WTC11 (cell line): ENCODE data around the gene TNK2. TPM values are rescaled to one million over a fixed set of nuclear protein-coding genes. Genes with fewer than 3 reads are reported as not detected.

ENCODE experiments used
- ATAC-seq: fragments of 200-7000 bp; cut with Tn5 transposase; 2 replicates; pipeline ENCODE4 v1.10.0; 2021; ENCODE audit warnings: mild to moderate bottlenecking, moderate library complexity
- CTCF ChIA-PET: fragments of 300-600 bp; sonication (Branson Sonifier 250); formaldehyde crosslinking; loops from one replicate; lab custom pipeline; 2021; ENCODE audit warnings: antibody characterized with exemption; lab: Charles Lee
- POLR2A ChIA-PET: fragments of 350-600 bp; sonication (Branson Sonifier 250); formaldehyde crosslinking; loops from one replicate; lab custom pipeline; 2021; ENCODE audit warnings: antibody characterized with exemption; lab: Charles Lee
- DNase-seq: peaks from one replicate; pipeline ENCODE4 v3.0.0; 2021; ENCODE audit warnings: low spot score
- H3K27ac Mint-ChIP-seq: 2 replicates; pipeline ENCODE4 v1.8.0; 2021; ENCODE audit warnings: mixed read lengths
- H3K27me3 Mint-ChIP-seq: 2 replicates; pipeline ENCODE4 v1.8.0; 2021; ENCODE audit warnings: low read depth, mild to moderate bottlenecking, moderate library complexity, mixed read lengths
- H3K36me3 Mint-ChIP-seq: 2 replicates; pipeline ENCODE4 v1.8.0; 2021; ENCODE audit warnings: mixed read lengths
- H3K4me1 Mint-ChIP-seq: 2 replicates; pipeline ENCODE4 v1.8.0; 2022; ENCODE audit warnings: mixed read lengths
- H3K4me3 Mint-ChIP-seq: 2 replicates; pipeline ENCODE4 v1.8.0; 2021; ENCODE audit warnings: mild to moderate bottlenecking, moderate library complexity, mixed read lengths
- H3K9me3 Mint-ChIP-seq: 2 replicates; pipeline ENCODE4 v1.8.0; 2021; ENCODE audit warnings: mixed read lengths
- ATF1 ChIP-seq: sonication (generic); formaldehyde crosslinking; IDR thresholded peaks from 2 replicates; pipeline ENCODE4 v1.8.1; 2023; ENCODE audit warnings: mild to moderate bottlenecking, moderate library complexity, missing genetic modification reagents
- FOXP1 ChIP-seq: sonication (generic); formaldehyde crosslinking; IDR thresholded peaks from 2 replicates; pipeline ENCODE4 v1.8.0; 2022; ENCODE audit warnings: missing genetic modification reagents, mild to moderate bottlenecking, moderate library complexity, borderline replicate concordance
- GRHL2 ChIP-seq: fragments of 250-450 bp; sonication (Bioruptor Pico); IDR thresholded peaks from 2 replicates; pipeline ENCODE4 v1.8.0; 2022; ENCODE audit warnings: mild to moderate bottlenecking, moderate library complexity; ENCODE audit not compliant: insufficient replicate concordance, severe bottlenecking
- GTF2I ChIP-seq: fragments of 250-450 bp; sonication (Bioruptor Pico); conservative IDR thresholded peaks from 2 replicates; pipeline ENCODE4 v1.4.0; 2021; ENCODE audit warnings: mild to moderate bottlenecking
- JAZF1 ChIP-seq: fragments of 250-450 bp; sonication (Bioruptor Pico); IDR thresholded peaks from 2 replicates; pipeline ENCODE4 v1.9.0; 2021; ENCODE audit warnings: moderate library complexity, mild to moderate bottlenecking, inconsistent platforms
- MLX ChIP-seq: sonication (generic); formaldehyde crosslinking; IDR thresholded peaks from 2 replicates; pipeline ENCODE4 v1.8.1; 2023; ENCODE audit warnings: mild to moderate bottlenecking, missing genetic modification reagents, moderate library complexity
- MXD4 ChIP-seq: fragments of 250-450 bp; sonication (Bioruptor Pico); IDR thresholded peaks from 2 replicates; pipeline ENCODE4 v1.8.0; 2021; ENCODE audit warnings: mild to moderate bottlenecking, moderate library complexity, borderline replicate concordance
- NR2C2 ChIP-seq: sonication (generic); formaldehyde crosslinking; IDR thresholded peaks from 2 replicates; pipeline ENCODE4 v1.8.0; 2022; ENCODE audit warnings: mild to moderate bottlenecking, missing genetic modification reagents
- PRDM15 ChIP-seq: sonication (generic); formaldehyde crosslinking; IDR thresholded peaks from 2 replicates; pipeline ENCODE4 v1.8.0; 2022; ENCODE audit warnings: missing genetic modification reagents
- RELA ChIP-seq: sonication (generic); formaldehyde crosslinking; IDR thresholded peaks from 2 replicates; pipeline ENCODE4 v1.8.1; 2022; ENCODE audit warnings: missing genetic modification reagents, mild to moderate bottlenecking, borderline replicate concordance
- RORB ChIP-seq: fragments of 250-450 bp; sonication (Bioruptor Pico); IDR thresholded peaks from 2 replicates; pipeline ENCODE4 v1.9.0; 2021; ENCODE audit warnings: mild to moderate bottlenecking
- SMAD4 ChIP-seq: sonication (generic); formaldehyde crosslinking; IDR thresholded peaks from 2 replicates; pipeline ENCODE4 v1.8.0; 2022; ENCODE audit warnings: mild to moderate bottlenecking, missing genetic modification reagents
- TCF7 ChIP-seq: sonication (generic); formaldehyde crosslinking; IDR thresholded peaks from 2 replicates; pipeline ENCODE4 v1.8.0; 2022; ENCODE audit warnings: mild to moderate bottlenecking, low read depth, missing genetic modification reagents, moderate library complexity
- ZMAT4 ChIP-seq: fragments of 250-450 bp; sonication (Bioruptor Pico); IDR thresholded peaks from 2 replicates; pipeline ENCODE4 v1.9.0; 2021; ENCODE audit warnings: mild to moderate bottlenecking
- ZNF219 ChIP-seq: sonication (generic); formaldehyde crosslinking; IDR thresholded peaks from 2 replicates; pipeline ENCODE4 v1.8.0; 2023; ENCODE audit warnings: missing genetic modification reagents, mild to moderate bottlenecking, borderline replicate concordance
- ZNF281 ChIP-seq: sonication (generic); formaldehyde crosslinking; IDR thresholded peaks from 2 replicates; pipeline ENCODE4 v1.8.0; 2023; ENCODE audit warnings: mild to moderate bottlenecking, missing genetic modification reagents
- ZNF532 ChIP-seq: fragments of 250-450 bp; sonication (Bioruptor Pico); IDR thresholded peaks from 2 replicates; pipeline ENCODE4 v1.9.0; 2021; ENCODE audit warnings: mild to moderate bottlenecking, borderline replicate concordance
- total RNA-seq: library from RNA; stranded (reverse); gene quantifications from 3 replicates; pipeline ENCODE4 v1.2.3, GENCODE V29; 2021

Gene TNK2
- total RNA-seq, 1 experiment from 2014 or later = 58.4 TPM

GRCh38 chr3:195829897-195830254 is 78.5 kb downstream of the TNK2 start:
- Mint-ChIP-seq H3K4me1 (no peaks in the 10 kb centered on the region), H3K4me3 (no peak overlapping the region), H3K36me3 (no peaks in the 10 kb centered on the region; the same call in none of the 2 replicates), H3K9me3 (peaks cover 6% of the 10 kb centered on the region; the same call in 1 of the 2 replicates), H3K27ac (no peak overlapping the region), H3K27me3 (no peaks in the 10 kb centered on the region)
- no peak for DNase-seq
- TF ChIP-seq GRHL2 (CRISPR knock-in tag) (no peak), NR2C2 (CRISPR knock-in tag) (no peak), JAZF1 (CRISPR knock-in tag) (no peak), MLX (CRISPR knock-in tag) (no peak), MXD4 (CRISPR knock-in tag) (no peak), FOXP1 (CRISPR knock-in tag) (no peak), ATF1 (no peak), ZNF532 (CRISPR knock-in tag) (no peak), ZNF219 (CRISPR knock-in tag) (no peak), ZNF281 (CRISPR knock-in tag) (no peak), ZMAT4 (CRISPR knock-in tag) (no peak), PRDM15 (no peak), RELA (CRISPR knock-in tag) (no peak), RORB (CRISPR knock-in tag) (no peak), SMAD4 (CRISPR knock-in tag) (no peak), TCF7 (CRISPR knock-in tag) (no peak), GTF2I (CRISPR knock-in tag) (no peak)
- POLR2A ChIA-PET = no interaction called here
- no peak for ATAC-seq
- CTCF ChIA-PET = no interaction called here
